Fibroblast of pulmonary artery (primary cell): ENCODE results near the gene SCP2.
A peak's percentile ranks its signal among the peaks of the same experiment; 100 is the strongest.

Experiments
- DNase-seq: peaks from one replicate; pipeline ENCODE4 v3.0.0-alpha.2; 2010; ENCODE audit warnings: low read depth
- H3K4me3 ChIP-seq: replicated peaks from 2 replicates; pipeline ENCODE4 v1.5.1; 2011; ENCODE audit warnings: low read depth, mild to moderate bottlenecking, control low read depth, low read length, moderate library complexity
- CTCF ChIP-seq: IDR thresholded peaks from 2 replicates; pipeline ENCODE4 v1.5.1; 2011; ENCODE audit warnings: mild to moderate bottlenecking, control low read depth, low read length, inconsistent platforms; ENCODE audit errors: missing control alignments

SCP2 gene

GRCh38 chr1:52920791-52921291 is 6.2 kb upstream of the SCP2 start:
- no peak for TF ChIP-seq CTCF
- peak overlapping the region; percentile 70 for H3K4me3 ChIP-seq
- no peak for DNase-seq

- no peak for DNase-seq
- TF ChIP-seq CTCF, result no peak
- H3K4me3 ChIP-seq, result no peak overlapping the region
Measured at GRCh38 chr1:52925571-52926005, 1.5 kb upstream of the SCP2 start.

GRCh38 chr1:52926864-52927211 is 238 bp upstream of the SCP2 start:
- peak overlapping the region; percentile 77 for H3K4me3 ChIP-seq
- no peak for DNase-seq
- TF ChIP-seq CTCF, result no peak

GRCh38 chr1:52928015-52928404 is 934 bp downstream of the SCP2 start:
- peak overlapping the region; percentile 77 for H3K4me3 ChIP-seq
- TF ChIP-seq CTCF, result no peak
- DNase-seq, result no peak

GRCh38 chr1:52929019-52929418 is 1.9 kb downstream of the SCP2 start:
- no peak for DNase-seq
- no peak for TF ChIP-seq CTCF

GRCh38 chr1:52937433-52938182 is 10.5 kb downstream of the SCP2 start:
- no peak for TF ChIP-seq CTCF
- no peak overlapping the region for H3K4me3 ChIP-seq
- no peak for DNase-seq

More at GRCh38 chr1:52929019-52929418, 1.9 kb downstream of the SCP2 start:
- no peak overlapping the region for H3K4me3 ChIP-seq

- no peak for DNase-seq
- no peak for TF ChIP-seq CTCF
- H3K4me3 ChIP-seq, result no peak overlapping the region
Measured at GRCh38 chr1:52938183-52938451, 11.0 kb downstream of the SCP2 start.
